Liver (tissue), 9 donors: Measurements from ENCODE around the gene CYP8B1. TPM values are rescaled to one million over a fixed set of nuclear protein-coding genes. Genes with fewer than 3 reads are reported as not detected.

Experiments used
- DNase-seq: peaks from one replicate; pipeline ENCODE4 v3.0.0-alpha.2; 2017; ENCODE audit warnings: low spot score
- H3K27ac ChIP-seq, 2 donors: one replicate each; pipeline ENCODE4 v1.7.0; 2013; ENCODE audit warnings: inconsistent platforms in 2 of 2, low read length in 2 of 2, control low read depth in 1 of 2, low read depth in 1 of 2, mild to moderate bottlenecking in 1 of 2
- H3K27me3 ChIP-seq, 4 donors: one replicate each; pipeline versions ENCODE4 v1.6.1 to v1.7.0; 2013; ENCODE audit warnings: low read length in 3 of 4, inconsistent platforms in 1 of 4, mild to moderate bottlenecking in 1 of 4, moderate library complexity in 1 of 4; ENCODE audit not compliant: control insufficient read depth in 4 of 4, insufficient read depth in 4 of 4
- H3K36me3 ChIP-seq, 4 donors: one replicate each; pipeline versions ENCODE4 v1.6.1 to v1.7.0; 2013; ENCODE audit warnings: low read length in 3 of 4, mild to moderate bottlenecking in 3 of 4, low read depth in 1 of 4, moderate library complexity in 1 of 4; ENCODE audit not compliant: control insufficient read depth in 4 of 4, insufficient read depth in 3 of 4
- H3K4me1 ChIP-seq, 4 donors: one replicate each; pipeline versions ENCODE4 v1.6.1 to v1.7.0; 2013; ENCODE audit warnings: low read length in 3 of 4, mild to moderate bottlenecking in 3 of 4, moderate library complexity in 1 of 4; ENCODE audit not compliant: control insufficient read depth in 4 of 4, insufficient read depth in 4 of 4
- H3K4me3 ChIP-seq, 3 donors: one replicate each; pipeline versions ENCODE4 v1.6.1 to v1.7.0; 2013; ENCODE audit warnings: low read length in 3 of 3, control low read depth in 1 of 3, low read depth in 1 of 3, mild to moderate bottlenecking in 1 of 3
- H3K9ac ChIP-seq, 2 donors: one replicate each; pipeline ENCODE4 v1.7.0; 2013; ENCODE audit warnings: low read length in 2 of 2, mild to moderate bottlenecking in 2 of 2, moderate library complexity in 2 of 2, control low read depth in 1 of 2, low read depth in 1 of 2
- H3K9me3 ChIP-seq, 4 donors: one replicate each; pipeline versions ENCODE4 v1.6.1 to v1.7.0; 2013; ENCODE audit warnings: low read length in 3 of 4; ENCODE audit not compliant: control insufficient read depth in 4 of 4
- FOXA1 ChIP-seq: IDR thresholded peaks from 2 replicates; pipeline ENCODE4 v1.6.1; 2016; ENCODE audit warnings: antibody characterized with exemption
- FOXA2 ChIP-seq: IDR thresholded peaks from 2 replicates; pipeline ENCODE4 v1.6.1; 2016; ENCODE audit warnings: antibody characterized with exemption
- HNF4A ChIP-seq, 2 donors: conservative IDR thresholded peaks; 2 replicates each; pipeline ENCODE4 v1.6.1; 2016; ENCODE audit warnings: antibody characterized with exemption in 2 of 2, mild to moderate bottlenecking in 2 of 2
- HNF4G ChIP-seq: IDR thresholded peaks from 2 replicates; pipeline ENCODE4 v1.6.1; 2016; ENCODE audit warnings: antibody characterized with exemption
- RAD21 ChIP-seq, 2 donors: IDR thresholded peaks; 2 replicates each; pipeline ENCODE4 v1.6.1; 2016; ENCODE audit warnings: antibody characterized with exemption in 2 of 2, mild to moderate bottlenecking in 2 of 2
- RXRA ChIP-seq, 2 donors: IDR thresholded peaks; 2 replicates each; pipeline ENCODE4 v1.6.1; 2017 to 2018; ENCODE audit warnings: antibody characterized with exemption in 2 of 2, mild to moderate bottlenecking in 1 of 2
- SP1 ChIP-seq: IDR thresholded peaks from 2 replicates; pipeline ENCODE4 v1.6.1; 2018; ENCODE audit warnings: antibody characterized with exemption, mild to moderate bottlenecking
- TAF1 ChIP-seq: conservative IDR thresholded peaks from 2 replicates; pipeline ENCODE4 v1.6.1; 2016; ENCODE audit warnings: antibody characterized with exemption, mild to moderate bottlenecking
- YY1 ChIP-seq: IDR thresholded peaks from 2 replicates; pipeline ENCODE4 v1.6.1; 2016; ENCODE audit warnings: antibody characterized with exemption, mild to moderate bottlenecking
- ZBTB33 ChIP-seq: IDR thresholded peaks from 2 replicates; pipeline ENCODE4 v1.6.1; 2016; ENCODE audit warnings: antibody characterized with exemption
- WGBS: extraction: QIAGEN DNeasy Blood & Tissue Kit; methylation state at CpG from one replicate; pipeline ENCODE4 v1.1.7; 2013; 5-methylcytosine and 5-hydroxymethylcytosine counted together
- polyA plus RNA-seq, 2 donors: library from polyadenylated mRNA; stranded (reverse) in 1 of 2; unstranded in 1 of 2; fragments of 200-250 nt in 1 of 2; fragments of >200 nt in 1 of 2; fragmentation: Nextera tagmentation in 1 of 2; extraction: Ambion mirVana in 1 of 2; gene quantifications; one replicate each; pipeline versions ENCODE4 v1.2.1 to v1.2.3, GENCODE V29; 2013 to 2015
- total RNA-seq, 2 donors: library from RNA; depleted of rRNA; stranded (reverse); fragments of >200 nt; gene quantifications; one replicate each; pipeline ENCODE4 v1.2.3, GENCODE V29; 2014
- TF ChIP-seq, protein P1 (sequence below): IDR thresholded peaks from 2 replicates; pipeline ENCODE4 v1.6.1; 2016; ENCODE audit warnings: antibody characterized with exemption
- TF ChIP-seq, protein P2 (sequence below): fragments of 150-350 bp; IDR thresholded peaks from 2 replicates; pipeline ENCODE4 v1.5.1; 2017; ENCODE audit warnings: improper control_type of control experiment, low read depth, low read length; ENCODE audit not compliant: missing input control
- TF ChIP-seq, protein P3 (sequence below): IDR thresholded peaks from 2 replicates; pipeline ENCODE4 v1.6.1; 2016; ENCODE audit warnings: antibody characterized with exemption
- donor health status: healthy.
- donor health status: healthy.
- donor health status: healthy.
- donor health status: healthy.
- donor health status: healthy.

CYP8B1 gene
- total and polyA plus RNA-seq, 4 donors, result 21.2 to 490 (median 223) TPM

DNA sequence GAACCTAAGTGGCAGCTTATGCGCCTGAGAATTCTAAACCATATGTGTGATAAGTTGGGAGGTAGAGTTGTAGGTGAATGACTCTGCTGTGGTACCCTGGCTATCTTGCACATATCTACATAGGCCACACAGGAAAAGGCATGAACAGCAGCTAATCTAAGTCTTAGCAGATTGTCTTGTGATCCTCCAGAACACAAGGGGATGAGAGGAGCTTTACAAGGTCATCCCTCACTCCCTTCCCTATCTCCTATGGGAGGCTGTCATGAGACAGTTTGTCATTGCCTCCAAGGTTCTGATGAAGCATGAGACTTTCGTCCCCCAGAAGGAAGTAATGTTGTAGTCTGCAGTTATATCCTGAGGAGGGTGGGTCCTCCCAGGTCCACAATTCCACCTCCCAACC lies 26.6 kb upstream of the CYP8B1 start:
- no peak for TF ChIP-seq FOXA2
- TF ChIP-seq, protein P1, sequence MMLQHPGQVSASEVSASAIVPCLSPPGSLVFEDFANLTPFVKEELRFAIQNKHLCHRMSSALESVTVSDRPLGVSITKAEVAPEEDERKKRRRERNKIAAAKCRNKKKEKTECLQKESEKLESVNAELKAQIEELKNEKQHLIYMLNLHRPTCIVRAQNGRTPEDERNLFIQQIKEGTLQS, result no peak
- H3K36me3 ChIP-seq, result no peaks in the 10 kb centered on the region

GRCh38 chr3:42901073-42901415 lies 25.4 kb upstream of the CYP8B1 start:
- no peaks in the 10 kb centered on the region for H3K9me3 ChIP-seq
- no peaks in the 10 kb centered on the region for H3K36me3 ChIP-seq
- 91% methylated on average over 3 of the region's 3 CpGs for WGBS
- DNase-seq, result no peak
- H3K4me3 ChIP-seq, result no peak overlapping the region
- TF ChIP-seq SP1 (no peak), HNF4A (conservative IDR thresholded peaks at IDR 0.05) (no peak), YY1 (no peak), ZBTB33 (no peak), HNF4G (no peak), RXRA (IDR thresholded peaks at IDR 0.05) (no peak), TAF1 (no peak)
- TF ChIP-seq, protein P1, result no peak
- no peak overlapping the region for H3K9ac ChIP-seq
- peaks cover 0 to 7% (median under 1%) of the 10 kb centered on the region in 4 donors for H3K4me1 ChIP-seq
- no peak overlapping the region for H3K27ac ChIP-seq
- no peaks in the 10 kb centered on the region for H3K27me3 ChIP-seq

More for the DNA sequence above, 26.6 kb upstream of the CYP8B1 start:
- Histone ChIP-seq H3K9me3 (no peaks in the 10 kb centered on the region), H3K9ac (no peak overlapping the region), H3K27ac (no peak overlapping the region), H3K4me1 (peaks cover 2 to 17% (median 6%) of the 10 kb centered on the region in 4 donors), H3K4me3 (no peak overlapping the region), H3K27me3 (no peaks in the 10 kb centered on the region)
- 71% methylated on average over 2 of the region's 2 CpGs for WGBS
- DNase-seq, result no peak

DNA sequence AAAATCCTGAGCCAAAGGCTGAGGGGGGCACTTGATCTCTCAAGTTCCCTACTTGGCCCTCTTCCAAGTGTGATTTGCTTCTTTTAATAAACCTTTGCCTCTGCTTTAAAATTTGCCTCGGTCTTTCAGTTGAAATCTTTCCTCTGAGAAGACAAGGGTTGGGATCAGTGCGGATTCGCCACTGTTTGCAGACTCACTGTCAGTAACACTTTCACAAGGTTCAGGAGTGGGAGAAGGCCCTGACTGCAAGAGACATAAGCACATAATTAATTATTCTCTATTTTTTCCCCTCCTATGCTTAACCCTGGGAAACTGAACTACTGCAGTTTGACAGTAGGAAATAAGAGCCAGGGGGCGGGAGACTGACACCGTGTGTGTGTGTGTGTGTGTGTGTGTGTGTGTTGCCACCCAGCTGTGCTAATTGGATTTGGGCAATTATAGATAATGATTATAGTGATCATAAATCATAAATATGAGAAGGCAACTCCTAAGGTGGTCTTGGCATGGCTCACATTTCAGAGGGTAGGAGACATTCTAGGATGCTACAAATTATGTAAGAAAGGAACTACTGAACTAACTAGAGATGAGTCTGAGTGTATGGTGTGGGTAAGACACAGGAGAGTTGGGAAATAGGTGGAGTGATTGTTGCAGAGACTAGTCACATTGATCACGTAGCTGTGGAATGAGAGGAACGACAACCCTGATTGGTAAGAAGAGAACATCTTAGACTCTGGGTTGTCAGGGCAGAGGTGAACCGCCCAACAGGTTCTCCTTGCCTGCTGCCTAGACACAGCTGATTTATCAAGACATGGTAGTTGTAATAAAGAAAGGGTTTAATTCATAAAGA lies 24.8 kb upstream of the CYP8B1 start:
- WGBS, result 92% methylated on average over 8 of the region's 8 CpGs
- H3K4me3 ChIP-seq, result no peak overlapping the region
- no peak overlapping the region for H3K9ac ChIP-seq
- H3K36me3 ChIP-seq, result no peaks in the 10 kb centered on the region
- no peak for DNase-seq
- no peak for TF ChIP-seq FOXA1
- TF ChIP-seq RAD21 (IDR thresholded peaks at IDR 0.05), result no peak
- TF ChIP-seq, protein P2, sequence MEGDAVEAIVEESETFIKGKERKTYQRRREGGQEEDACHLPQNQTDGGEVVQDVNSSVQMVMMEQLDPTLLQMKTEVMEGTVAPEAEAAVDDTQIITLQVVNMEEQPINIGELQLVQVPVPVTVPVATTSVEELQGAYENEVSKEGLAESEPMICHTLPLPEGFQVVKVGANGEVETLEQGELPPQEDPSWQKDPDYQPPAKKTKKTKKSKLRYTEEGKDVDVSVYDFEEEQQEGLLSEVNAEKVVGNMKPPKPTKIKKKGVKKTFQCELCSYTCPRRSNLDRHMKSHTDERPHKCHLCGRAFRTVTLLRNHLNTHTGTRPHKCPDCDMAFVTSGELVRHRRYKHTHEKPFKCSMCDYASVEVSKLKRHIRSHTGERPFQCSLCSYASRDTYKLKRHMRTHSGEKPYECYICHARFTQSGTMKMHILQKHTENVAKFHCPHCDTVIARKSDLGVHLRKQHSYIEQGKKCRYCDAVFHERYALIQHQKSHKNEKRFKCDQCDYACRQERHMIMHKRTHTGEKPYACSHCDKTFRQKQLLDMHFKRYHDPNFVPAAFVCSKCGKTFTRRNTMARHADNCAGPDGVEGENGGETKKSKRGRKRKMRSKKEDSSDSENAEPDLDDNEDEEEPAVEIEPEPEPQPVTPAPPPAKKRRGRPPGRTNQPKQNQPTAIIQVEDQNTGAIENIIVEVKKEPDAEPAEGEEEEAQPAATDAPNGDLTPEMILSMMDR, result no peak
- TF ChIP-seq, protein P3, sequence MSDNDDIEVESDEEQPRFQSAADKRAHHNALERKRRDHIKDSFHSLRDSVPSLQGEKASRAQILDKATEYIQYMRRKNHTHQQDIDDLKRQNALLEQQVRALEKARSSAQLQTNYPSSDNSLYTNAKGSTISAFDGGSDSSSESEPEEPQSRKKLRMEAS, result no peak
- no peak overlapping the region for H3K27ac ChIP-seq
- H3K4me1 ChIP-seq, result peaks cover 0 to 3% (median 0%) of the 10 kb centered on the region in 4 donors
- no peaks in the 10 kb centered on the region for H3K27me3 ChIP-seq
- H3K9me3 ChIP-seq, result no peaks in the 10 kb centered on the region
